Activated T-helper 1 cell treated with anti-CD3 and anti-CD28 coated beads, Interleukin-12 subunit alpha, Interleukin-12 subunit beta, Interleukin-2, Interleukin-4 antibody, amounts not matched to agents 30 ng/mL and 10 ng/mL and 1 ng/mL, durations not matched to agents 14 hours and 24 hours and 36 hours (primary cell): ENCODE results near the gene FAT1. TPM values are rescaled to one million over a fixed set of nuclear protein-coding genes. Genes with fewer than 3 reads are reported as not detected.

Experiments
- DNase-seq: peaks from one replicate; pipeline ENCODE4 v3.0.0; 2021; ENCODE audit warnings: low spot score
- H3K27ac Mint-ChIP-seq: one replicate; pipeline ENCODE4 v1.8.0; 2021; ENCODE audit warnings: mild to moderate bottlenecking, mixed read lengths
- H3K27me3 Mint-ChIP-seq: one replicate; pipeline ENCODE4 v1.8.0; 2022; ENCODE audit warnings: mild to moderate bottlenecking, moderate library complexity, mixed read lengths; ENCODE audit not compliant: insufficient read depth
- H3K36me3 Mint-ChIP-seq: one replicate; pipeline ENCODE4 v1.8.0; 2021; ENCODE audit warnings: low read depth, mixed read lengths
- H3K4me1 Mint-ChIP-seq: one replicate; pipeline ENCODE4 v1.8.0; 2021; ENCODE audit warnings: low read depth, mixed read lengths
- H3K4me3 Mint-ChIP-seq: one replicate; pipeline ENCODE4 v1.8.0; 2021; ENCODE audit warnings: mild to moderate bottlenecking, moderate library complexity, mixed read lengths
- H3K9me3 Mint-ChIP-seq: one replicate; pipeline ENCODE4 v1.8.0; 2021; ENCODE audit warnings: mixed read lengths
- intact Hi-C: fragments of 100-400 bp; cut with micrococcal nuclease; formaldehyde crosslinking; loops from one replicate; pipeline ENCODE4 v1.15.1; 2024
- total RNA-seq: library from RNA; stranded (reverse); gene quantifications from 2 replicates; pipeline ENCODE4 v1.2.3, GENCODE V29; 2022

The FAT1 gene
- total RNA-seq, 1 donor from 2014 or later = 0.03 TPM

DNA sequence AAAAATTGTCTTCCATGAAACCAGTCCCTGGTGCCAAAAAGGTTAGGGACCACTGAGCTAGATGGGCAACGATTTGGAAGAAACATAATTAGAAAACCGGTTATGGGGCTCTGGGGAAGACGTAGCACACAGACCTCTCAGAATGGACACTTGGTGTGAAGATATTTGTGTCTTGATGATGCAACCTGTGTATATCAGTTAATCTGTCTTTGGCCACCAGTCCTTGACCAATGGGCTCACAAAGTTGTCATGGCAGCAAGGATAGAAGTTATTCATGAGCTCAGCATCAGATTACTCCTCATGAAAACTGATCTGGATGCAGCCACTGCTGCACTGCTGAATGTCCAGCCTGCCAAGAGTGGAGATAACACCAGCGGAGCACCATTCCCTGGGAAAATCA is 181.9 kb downstream of the FAT1 start:
- Mint-ChIP-seq H3K9me3 (peaks cover 27% of the 10 kb centered on the region), H3K4me3 (no peak overlapping the region), H3K27ac (no peak overlapping the region), H3K27me3 (no peaks in the 10 kb centered on the region), H3K36me3 (no peaks in the 10 kb centered on the region), H3K4me1 (no peaks in the 10 kb centered on the region)
- intact Hi-C loops = no loop called here
- no peak for DNase-seq

DNA sequence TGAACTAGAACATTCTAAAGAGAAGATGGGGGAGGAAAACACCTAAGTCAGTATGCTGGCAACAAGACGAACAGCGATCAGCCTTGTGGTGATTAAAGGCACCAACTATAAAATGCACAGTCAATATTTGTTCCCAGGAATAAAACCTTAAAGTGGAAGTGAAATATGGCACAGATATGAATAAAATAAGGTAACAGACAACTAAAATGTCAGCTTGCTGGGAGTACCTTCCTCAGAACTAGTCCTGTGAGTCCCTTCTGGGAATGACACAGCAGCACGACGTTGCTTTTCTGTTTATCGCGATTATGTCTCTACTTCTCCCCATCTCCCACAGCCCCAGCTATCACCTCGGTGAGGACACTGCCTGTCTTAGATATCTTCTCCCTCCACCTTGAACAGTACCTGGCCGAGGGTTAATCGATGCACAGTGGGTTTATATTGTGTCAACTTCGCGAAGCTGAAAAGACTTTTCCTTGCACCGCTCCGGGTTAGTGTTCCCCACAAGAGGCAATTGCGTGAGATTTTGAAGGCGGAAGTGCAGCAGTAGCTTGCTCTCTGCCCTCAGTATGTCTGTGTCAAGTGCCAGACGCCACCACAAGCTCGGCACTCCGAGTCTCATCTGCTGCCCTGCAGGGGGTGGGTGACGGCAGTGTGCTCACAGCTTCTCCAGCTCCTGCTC is 185.7 kb downstream of the FAT1 start:
- no peak for DNase-seq
- no peak overlapping the region for H3K27ac Mint-ChIP-seq
- H3K27me3 Mint-ChIP-seq = no peaks in the 10 kb centered on the region
- no peaks in the 10 kb centered on the region for H3K36me3 Mint-ChIP-seq
- peaks cover 14% of the 10 kb centered on the region for H3K9me3 Mint-ChIP-seq
- no peak overlapping the region for H3K4me3 Mint-ChIP-seq
- H3K4me1 Mint-ChIP-seq = no peaks in the 10 kb centered on the region
- intact Hi-C loops = no loop called here

Other genes starting within 250 kb of the FAT1 start
- not detected in 2 replicates for gene MTNR1A, start 168.3 kb downstream of the FAT1 start, total RNA-seq